SK-N-SH (cell line): ENCODE results near the gene ENTPD1. TPM values are rescaled to one million over a fixed set of nuclear protein-coding genes. Genes with fewer than 3 reads are reported as not detected.
"Not testable (repeated sequence)": the region's sequence is repeated elsewhere in the genome, so short reads cannot be mapped to it uniquely, and the experiment has no call there.

Experiments used
- CTCF ChIA-PET: fragments of 300-600, 350-600 bp; formaldehyde crosslinking; extraction: SDS; loops from one replicate; lab custom pipeline; 2021; lab: Yijun Ruan, JAX
- POLR2A ChIA-PET: fragments of 350-600 bp; sonication (Branson Sonifier 250); formaldehyde crosslinking; extraction: SDS; loops from one replicate; lab custom pipeline; 2020; ENCODE audit warnings: antibody characterized with exemption, inconsistent platforms; lab: Yijun Ruan, JAX
- DNase-seq: peaks from one replicate; pipeline ENCODE4 v3.0.0; 2012
- H2AFZ ChIP-seq: fragments of 200-600 bp; sonication (generic); 2 replicates; pipeline ENCODE4 v1.8.1; 2016; ENCODE audit warnings: antibody characterized with exemption, mild to moderate bottlenecking, low read depth
- H3F3A ChIP-seq: fragments of 200-600 bp; sonication (generic); replicated peaks from 2 replicates; pipeline ENCODE3; 2016; ENCODE audit warnings: antibody characterized with exemption, mild to moderate bottlenecking; ENCODE audit not compliant: insufficient read depth
- H3K27ac ChIP-seq, 2 experiments: fragments of 200-500 bp in 1 of 2; fragments of 200-600 bp in 1 of 2; sonication (Bioruptor generic) in 1 of 2; sonication (generic), shearing (Covaris generic) in 1 of 2; 2 replicates each; pipeline versions ENCODE4 v1.5.1 to v1.6.1; 2014 to 2016; ENCODE audit warnings: low read depth in 2 of 2, inconsistent platforms in 1 of 2, low read length in 1 of 2, mild to moderate bottlenecking in 1 of 2, mixed read lengths in 1 of 2
- H3K27me3 ChIP-seq: fragments of 200-600 bp; sonication (generic), shearing (Covaris generic); 2 replicates; pipeline ENCODE4 v1.6.1; 2016; ENCODE audit warnings: mixed run types; ENCODE audit not compliant: insufficient read depth
- H3K36me3 ChIP-seq, 2 experiments: fragments of 200-500 bp in 1 of 2; fragments of 200-600 bp in 1 of 2; sonication (Bioruptor generic) in 1 of 2; sonication (generic) in 1 of 2; replicated peaks in 1 of 2; 2 replicates each; pipeline versions ENCODE3 to v1.5.1; 2014 to 2016; ENCODE audit warnings: low read length in 1 of 2, mild to moderate bottlenecking in 1 of 2; ENCODE audit not compliant: insufficient read depth in 2 of 2, control insufficient read depth in 1 of 2
- H3K4me1 ChIP-seq, 2 experiments: fragments of 200-500 bp in 1 of 2; fragments of 200-600 bp in 1 of 2; sonication (Bioruptor generic) in 1 of 2; sonication (generic), shearing (Covaris generic) in 1 of 2; 2 replicates each; pipeline versions ENCODE4 v1.5.1 to v1.6.1; 2014 to 2016; ENCODE audit warnings: low read depth in 1 of 2, low read length in 1 of 2, mixed run types in 1 of 2; ENCODE audit not compliant: insufficient read depth in 2 of 2, control insufficient read depth in 1 of 2
- H3K4me2 ChIP-seq: fragments of 200-600 bp; sonication (generic), shearing (Covaris generic); 2 replicates; pipeline ENCODE4 v1.6.1; 2017; ENCODE audit warnings: mixed run types
- H3K4me3 ChIP-seq, 2 experiments: fragments of 200-500 bp in 1 of 2; fragments of 200-600 bp in 1 of 2; sonication (Bioruptor generic) in 1 of 2; sonication (generic), shearing (Covaris generic) in 1 of 2; 2 replicates each; pipeline versions ENCODE4 v1.5.1 to v1.8.1; 2014 to 2016; ENCODE audit warnings: low read depth in 2 of 2, inconsistent platforms in 1 of 2, low read length in 1 of 2, mild to moderate bottlenecking in 1 of 2, mixed read lengths in 1 of 2, moderate library complexity in 1 of 2
- H3K79me2 ChIP-seq: fragments of 200-600 bp; sonication (generic); 2 replicates; pipeline ENCODE4 v1.8.1; 2017; ENCODE audit warnings: mild to moderate bottlenecking; ENCODE audit not compliant: insufficient read depth
- H3K9ac ChIP-seq: fragments of 200-600 bp; sonication (generic); 2 replicates; pipeline ENCODE4 v1.6.1; 2017; ENCODE audit warnings: mixed run types
- H3K9me2 ChIP-seq: fragments of 200-600 bp; sonication (generic); 2 replicates; pipeline ENCODE4 v1.6.1; 2017; ENCODE audit warnings: mixed run types
- H3K9me3 ChIP-seq: fragments of 200-600 bp; sonication (generic); 2 replicates; pipeline ENCODE4 v1.6.1; 2017; ENCODE audit warnings: mixed run types, mild to moderate bottlenecking, moderate library complexity
- H4K20me1 ChIP-seq: fragments of 200-600 bp; sonication (generic); 2 replicates; pipeline ENCODE4 v1.6.1; 2017; ENCODE audit warnings: mild to moderate bottlenecking, mixed run types; ENCODE audit not compliant: insufficient read depth
- CTCF ChIP-seq: fragments of 200-600 bp; sonication (generic); IDR thresholded peaks from 2 replicates; pipeline ENCODE4 v1.6.1; 2017; ENCODE audit warnings: antibody characterized with exemption, mild to moderate bottlenecking, moderate library complexity
- FOSL2 ChIP-seq: IDR thresholded peaks from 2 replicates; pipeline ENCODE4 v1.4.0; 2012; ENCODE audit warnings: low read depth, mild to moderate bottlenecking, moderate library complexity, borderline replicate concordance
- JUND ChIP-seq: IDR thresholded peaks from 2 replicates; pipeline ENCODE4 v1.4.0; 2012
- MEF2A ChIP-seq: IDR thresholded peaks from 2 replicates; pipeline ENCODE4 v1.4.0; 2012; ENCODE audit warnings: low read depth, borderline replicate concordance
- MXI1 ChIP-seq: IDR thresholded peaks from 2 replicates; pipeline ENCODE4 v1.6.1; 2012; ENCODE audit warnings: mild to moderate bottlenecking, low read depth, low read length, improper control_type of control experiment
- RCOR1 ChIP-seq: fragments of 150-350 bp; IDR thresholded peaks from 2 replicates; pipeline ENCODE4 v1.6.1; 2017; ENCODE audit warnings: antibody characterized with exemption, low read length
- RXRA ChIP-seq: IDR thresholded peaks from 2 replicates; pipeline ENCODE4 v1.4.0; 2012; ENCODE audit warnings: low read depth, mild to moderate bottlenecking, borderline replicate concordance
- TCF12 ChIP-seq: IDR thresholded peaks from 2 replicates; pipeline ENCODE4 v1.4.0; 2012
- TEAD4 ChIP-seq: IDR thresholded peaks from 2 replicates; pipeline ENCODE4 v1.4.0; 2012; ENCODE audit warnings: mild to moderate bottlenecking, borderline replicate concordance; ENCODE audit not compliant: insufficient read depth
- USF1 ChIP-seq: IDR thresholded peaks from 2 replicates; pipeline ENCODE4 v1.4.0; 2012; ENCODE audit warnings: low read depth, borderline replicate concordance
- ZBTB33 ChIP-seq: IDR thresholded peaks from 2 replicates; pipeline ENCODE4 v1.4.0; 2012; ENCODE audit warnings: low read depth, borderline replicate concordance
- WGBS: methylation state at CpG from one replicate; pipeline ENCODE4 v1.1.6; 2017; ENCODE audit warnings: low lambda C conversion rate; 5-methylcytosine and 5-hydroxymethylcytosine counted together
- polyA plus RNA-seq, 3 experiments: library from polyadenylated mRNA; depleted of rRNA; stranded (reverse); fragments of >200 nt; gene quantifications; 2 replicates each; pipeline ENCODE4 v1.2.3, GENCODE V29; 2012

The ENTPD1 gene
- polyA plus RNA-seq, 1 of the 3 experiments (the other 2 are of a cell fraction), result 0.02 TPM

- TF ChIP-seq MEF2A (no peak), RXRA (no peak), FOSL2 (no peak), RCOR1 (no peak), TEAD4 (no peak), JUND (no peak), ZBTB33 (no peak), CTCF (no peak)
These were observed 26.5 kb upstream of the ENTPD1 start (continued) for GRCh38 chr10:95729323-95730055.

- H3K4me3 ChIP-seq, result no peak overlapping the region
- no peaks in the 10 kb centered on the region for H3K36me3 ChIP-seq
- CTCF ChIA-PET, result no interaction called here
- H3K27ac ChIP-seq, result no peak overlapping the region
- no peaks in the 10 kb centered on the region; the same call in 1 of the 2 replicates for H3K27me3 ChIP-seq
- WGBS, result 44% methylated on average over 1 of the region's 1 CpG
- POLR2A ChIA-PET, result no interaction called here
- no peaks in the 10 kb centered on the region for H3K9me3 ChIP-seq
- no peaks in the 10 kb centered on the region for H3K4me1 ChIP-seq
- no peak overlapping the region for H2AFZ ChIP-seq
- no peak overlapping the region for H3K4me2 ChIP-seq
- no peaks in the 10 kb centered on the region for H3K9me2 ChIP-seq
- DNase-seq, result no peak
- no peak overlapping the region for H3K9ac ChIP-seq
- TF ChIP-seq CTCF (no peak), USF1 (no peak), MXI1 (no peak), TCF12 (no peak)
- TF ChIP-seq, all 33 proteins: peak for 0
- H4K20me1 ChIP-seq, result no peaks in the 10 kb centered on the region
- no peaks in the 10 kb centered on the region for H3K79me2 ChIP-seq
- no peaks in the 10 kb centered on the region for H3F3A ChIP-seq
These were observed 25.7 kb upstream of the ENTPD1 start for GRCh38 chr10:95730233-95730632.

GRCh38 chr10:95732907-95733306, 23.1 kb upstream of the ENTPD1 start:
- H3K9me3 ChIP-seq, CTCF ChIA-PET, H3F3A ChIP-seq, H3K9ac ChIP-seq, DNase-seq, H3K79me2 ChIP-seq, POLR2A ChIA-PET, H3K9me2 ChIP-seq, H3K36me3 ChIP-seq, H2AFZ ChIP-seq, H3K27me3 ChIP-seq, H3K4me1 ChIP-seq, H4K20me1 ChIP-seq, H3K4me2 ChIP-seq, H3K4me3 ChIP-seq, H3K27ac ChIP-seq: not testable (repeated sequence)
- WGBS, result 22% methylated on average over 6 of the region's 6 CpGs
